Activated naive CD8-positive, alpha-beta T cell treated with anti-CD3 and anti-CD28 coated beads, Interleukin-2, amount 50 U/mL, for 24 hours (primary cell): ENCODE measurements around the gene NRARP.

Experiments used
- ATAC-seq: fragments of 150-1000 bp; cut with Tn5 transposase; one replicate; pipeline ENCODE4 v1.10.0; 2021
- DNase-seq: peaks from one replicate; pipeline ENCODE4 v3.0.0; 2021
- H3K27ac Mint-ChIP-seq: one replicate; pipeline ENCODE4 v1.8.0; 2021; ENCODE audit warnings: mild to moderate bottlenecking, mixed read lengths
- H3K27me3 Mint-ChIP-seq: one replicate; pipeline ENCODE4 v1.8.0; 2021; ENCODE audit warnings: mixed read lengths
- H3K36me3 Mint-ChIP-seq: one replicate; pipeline ENCODE4 v1.8.0; 2021; ENCODE audit warnings: low read depth, mixed read lengths
- H3K4me1 Mint-ChIP-seq: one replicate; pipeline ENCODE4 v1.8.0; 2021; ENCODE audit warnings: mixed read lengths
- H3K4me3 Mint-ChIP-seq: one replicate; pipeline ENCODE4 v1.8.0; 2021; ENCODE audit warnings: mild to moderate bottlenecking, moderate library complexity, mixed read lengths
- H3K9me3 Mint-ChIP-seq: one replicate; pipeline ENCODE4 v1.8.0; 2021; ENCODE audit warnings: mixed read lengths

NRARP gene

GRCh38 chr9:137308057-137308619 lies 6.1 kb upstream of the NRARP start:
- ATAC-seq = no peak
- H3K4me3 Mint-ChIP-seq = no peak overlapping the region
- no peaks in the 10 kb centered on the region for H3K36me3 Mint-ChIP-seq
- no peaks in the 10 kb centered on the region for H3K27me3 Mint-ChIP-seq
- no peaks in the 10 kb centered on the region for H3K9me3 Mint-ChIP-seq
- peaks cover 11% of the 10 kb centered on the region for H3K4me1 Mint-ChIP-seq
- DNase-seq = no peak
- H3K27ac Mint-ChIP-seq = no peak overlapping the region

- H3K36me3 Mint-ChIP-seq = no peaks in the 10 kb centered on the region
- H3K27me3 Mint-ChIP-seq = no peaks in the 10 kb centered on the region
- H3K4me3 Mint-ChIP-seq = no peak overlapping the region
- H3K27ac Mint-ChIP-seq = no peak overlapping the region
- ATAC-seq (no peak), DNase-seq (no peak)
- H3K9me3 Mint-ChIP-seq = no peaks in the 10 kb centered on the region
- peaks cover 13% of the 10 kb centered on the region for H3K4me1 Mint-ChIP-seq
These were observed 5.4 kb upstream of the NRARP start for GRCh38 chr9:137307255-137308056.

- Mint-ChIP-seq H3K9me3 (no peaks in the 10 kb centered on the region), H3K4me3 (no peak overlapping the region), H3K27me3 (no peaks in the 10 kb centered on the region), H3K27ac (no peak overlapping the region), H3K36me3 (no peaks in the 10 kb centered on the region), H3K4me1 (peaks cover 13% of the 10 kb centered on the region)
- ATAC-seq (no peak), DNase-seq (no peak)
These were observed 4.8 kb upstream of the NRARP start for GRCh38 chr9:137306850-137307254.

- H3K4me3 Mint-ChIP-seq = no peak overlapping the region
- no peak for ATAC-seq
- H3K27me3 Mint-ChIP-seq = no peaks in the 10 kb centered on the region
- no peaks in the 10 kb centered on the region for H3K9me3 Mint-ChIP-seq
- H3K4me1 Mint-ChIP-seq = peaks cover 16% of the 10 kb centered on the region
- H3K27ac Mint-ChIP-seq = no peak overlapping the region
- no peaks in the 10 kb centered on the region for H3K36me3 Mint-ChIP-seq
- DNase-seq = no peak
These were observed 4.2 kb upstream of the NRARP start for GRCh38 chr9:137306066-137306849.

- H3K9me3 Mint-ChIP-seq = no peaks in the 10 kb centered on the region
- peaks cover 1% of the 10 kb centered on the region for H3K36me3 Mint-ChIP-seq
- H3K4me3 Mint-ChIP-seq = no peak overlapping the region
- H3K27ac Mint-ChIP-seq = no peak overlapping the region
- H3K4me1 Mint-ChIP-seq = peaks cover 18% of the 10 kb centered on the region
- H3K27me3 Mint-ChIP-seq = peaks cover 2% of the 10 kb centered on the region
- no peak for DNase-seq
- no peak for ATAC-seq
These were observed 3.7 kb upstream of the NRARP start for GRCh38 chr9:137305798-137306065.

- H3K27me3 Mint-ChIP-seq = peaks cover 4% of the 10 kb centered on the region
These were observed 3.2 kb upstream of the NRARP start for GRCh38 chr9:137305060-137305797.

GRCh38 chr9:137304383-137305059 lies 2.5 kb upstream of the NRARP start:
- no peaks in the 10 kb centered on the region for H3K9me3 Mint-ChIP-seq
- H3K27me3 Mint-ChIP-seq = peaks cover 8% of the 10 kb centered on the region
- H3K4me1 Mint-ChIP-seq = peaks cover 23% of the 10 kb centered on the region
- no peak overlapping the region for H3K4me3 Mint-ChIP-seq
- peaks cover 2% of the 10 kb centered on the region for H3K36me3 Mint-ChIP-seq
- ATAC-seq = no peak
- no peak overlapping the region for H3K27ac Mint-ChIP-seq
- no peak for DNase-seq

More at GRCh38 chr9:137305060-137305797, 3.2 kb upstream of the NRARP start:
- Mint-ChIP-seq H3K27ac (no peak overlapping the region), H3K9me3 (no peaks in the 10 kb centered on the region), H3K4me1 (peaks cover 19% of the 10 kb centered on the region), H3K36me3 (peaks cover 2% of the 10 kb centered on the region), H3K4me3 (no peak overlapping the region)
- ATAC-seq (peak; percentile 51), DNase-seq (peak; percentile 80)

GRCh38 chr9:137303893-137304382 lies 1.9 kb upstream of the NRARP start:
- H3K4me3 Mint-ChIP-seq = no peak overlapping the region
- DNase-seq = no peak
- peaks cover 2% of the 10 kb centered on the region for H3K36me3 Mint-ChIP-seq
- no peak for ATAC-seq
- peaks cover 13% of the 10 kb centered on the region for H3K27me3 Mint-ChIP-seq
- no peak overlapping the region for H3K27ac Mint-ChIP-seq
- H3K4me1 Mint-ChIP-seq = peaks cover 23% of the 10 kb centered on the region
- no peaks in the 10 kb centered on the region for H3K9me3 Mint-ChIP-seq

- H3K9me3 Mint-ChIP-seq = no peaks in the 10 kb centered on the region
- peaks cover 17% of the 10 kb centered on the region for H3K27me3 Mint-ChIP-seq
- no peak overlapping the region for H3K4me3 Mint-ChIP-seq
- ATAC-seq = no peak
- no peak overlapping the region for H3K27ac Mint-ChIP-seq
- peaks cover 23% of the 10 kb centered on the region for H3K4me1 Mint-ChIP-seq
- no peak for DNase-seq
- H3K36me3 Mint-ChIP-seq = peaks cover 2% of the 10 kb centered on the region
These were observed 1.3 kb upstream of the NRARP start for GRCh38 chr9:137303151-137303892.

- peak; percentile 31 for ATAC-seq
- H3K4me3 Mint-ChIP-seq = no peak overlapping the region
These were observed 529 bp upstream of the NRARP start for GRCh38 chr9:137302449-137303150.

GRCh38 chr9:137301081-137301947 lies 757 bp downstream of the NRARP start:
- peak overlapping the region; percentile 79 for H3K4me3 Mint-ChIP-seq
- ATAC-seq = peak; percentile 3
- no peaks in the 10 kb centered on the region for H3K9me3 Mint-ChIP-seq
- peaks cover 25% of the 10 kb centered on the region for H3K27me3 Mint-ChIP-seq
- DNase-seq = no peak
- peaks cover 28% of the 10 kb centered on the region for H3K4me1 Mint-ChIP-seq
- peak overlapping the region; percentile 79 for H3K27ac Mint-ChIP-seq
- peaks cover 2% of the 10 kb centered on the region for H3K36me3 Mint-ChIP-seq

More at GRCh38 chr9:137302449-137303150, 529 bp upstream of the NRARP start:
- Mint-ChIP-seq H3K36me3 (peaks cover 2% of the 10 kb centered on the region), H3K9me3 (no peaks in the 10 kb centered on the region), H3K27ac (no peak overlapping the region), H3K4me1 (peaks cover 23% of the 10 kb centered on the region), H3K27me3 (peaks cover 17% of the 10 kb centered on the region)
- DNase-seq = no peak

- Mint-ChIP-seq H3K9me3 (no peaks in the 10 kb centered on the region), H3K4me1 (peaks cover 27% of the 10 kb centered on the region), H3K27ac (peak overlapping the region; percentile 79)
These were observed 1.4 kb downstream of the NRARP start for GRCh38 chr9:137300567-137301080.

More at GRCh38 chr9:137300567-137301080, 1.4 kb downstream of the NRARP start:
- Mint-ChIP-seq H3K4me3 (peak overlapping the region; percentile 79), H3K36me3 (peaks cover 2% of the 10 kb centered on the region), H3K27me3 (peaks cover 26% of the 10 kb centered on the region)
- DNase-seq = no peak
- no peak for ATAC-seq
